B cell (primary cell): ENCODE results near the gene RIMBP2.

Experiments used
- EZH2 ChIP-seq: IDR thresholded peaks from 2 replicates; pipeline ENCODE4 v1.6.1; 2012; ENCODE audit warnings: borderline replicate concordance, low read depth, mild to moderate bottlenecking, moderate library complexity, low read length; ENCODE audit not compliant: insufficient read depth, poor library complexity, severe bottlenecking
- TF ChIP-seq, protein P1 (sequence below): fragments of 200-600 bp; IDR thresholded peaks from one replicate; pipeline ENCODE4 v1.8.0; 2022; ENCODE audit warnings: antibody characterized with exemption, mild to moderate bottlenecking

DNA sequence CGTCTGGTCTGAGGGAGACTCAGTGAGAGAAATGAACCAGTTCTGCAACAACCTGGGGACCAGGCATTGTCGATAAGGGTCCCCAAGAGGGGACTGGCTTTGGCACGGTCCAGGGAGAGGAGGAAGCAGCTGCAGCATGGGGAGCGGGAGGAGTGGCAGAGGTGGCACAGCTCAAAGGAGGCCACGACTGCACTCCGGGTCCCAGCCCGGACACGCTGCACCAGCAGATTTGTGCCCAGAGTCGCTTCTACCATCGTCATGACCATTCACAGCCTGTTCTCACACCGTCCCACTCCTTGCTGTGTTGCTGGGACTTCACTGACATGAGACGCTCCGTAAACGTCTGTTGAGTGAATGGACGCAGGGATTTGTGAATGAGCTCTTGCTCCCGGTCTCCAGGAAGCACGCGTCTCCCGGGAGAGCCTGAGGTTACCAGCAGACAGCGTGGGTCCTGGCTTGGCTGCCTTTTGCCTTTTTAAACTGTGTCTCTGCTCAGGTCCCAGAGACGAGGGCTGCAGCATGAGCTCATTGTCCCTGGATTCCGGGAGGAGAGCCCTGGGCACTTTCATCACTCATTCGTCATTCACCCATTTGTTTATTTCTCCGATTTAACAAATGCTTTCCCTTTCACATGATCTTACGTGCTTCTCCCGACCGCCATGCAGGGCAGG, 241.4 kb downstream of the RIMBP2 start:
- TF ChIP-seq, protein P1, sequence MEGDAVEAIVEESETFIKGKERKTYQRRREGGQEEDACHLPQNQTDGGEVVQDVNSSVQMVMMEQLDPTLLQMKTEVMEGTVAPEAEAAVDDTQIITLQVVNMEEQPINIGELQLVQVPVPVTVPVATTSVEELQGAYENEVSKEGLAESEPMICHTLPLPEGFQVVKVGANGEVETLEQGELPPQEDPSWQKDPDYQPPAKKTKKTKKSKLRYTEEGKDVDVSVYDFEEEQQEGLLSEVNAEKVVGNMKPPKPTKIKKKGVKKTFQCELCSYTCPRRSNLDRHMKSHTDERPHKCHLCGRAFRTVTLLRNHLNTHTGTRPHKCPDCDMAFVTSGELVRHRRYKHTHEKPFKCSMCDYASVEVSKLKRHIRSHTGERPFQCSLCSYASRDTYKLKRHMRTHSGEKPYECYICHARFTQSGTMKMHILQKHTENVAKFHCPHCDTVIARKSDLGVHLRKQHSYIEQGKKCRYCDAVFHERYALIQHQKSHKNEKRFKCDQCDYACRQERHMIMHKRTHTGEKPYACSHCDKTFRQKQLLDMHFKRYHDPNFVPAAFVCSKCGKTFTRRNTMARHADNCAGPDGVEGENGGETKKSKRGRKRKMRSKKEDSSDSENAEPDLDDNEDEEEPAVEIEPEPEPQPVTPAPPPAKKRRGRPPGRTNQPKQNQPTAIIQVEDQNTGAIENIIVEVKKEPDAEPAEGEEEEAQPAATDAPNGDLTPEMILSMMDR = no peak
- no peak for TF ChIP-seq EZH2
